ENCODE results near the gene METTL8.
"Not testable (repeated sequence)": the region's sequence is repeated elsewhere in the genome, so short reads cannot be mapped to it uniquely, and the experiment has no call there.

METTL8 gene

GRCh38 chr2:171420728-171421563, 12.8 kb downstream of the METTL8 start:
- H3K9me3 ChIP-seq (ENCODE audit: control insufficient read depth, low read depth, low read length): peaks cover 4% of the 10 kb centered on the region
- peaks cover 6% of the 10 kb centered on the region for H3K4me1 ChIP-seq (ENCODE audit: control insufficient read depth, low read depth, low read length)
- no peaks in the 10 kb centered on the region for H3K36me3 ChIP-seq (ENCODE audit: control insufficient read depth, low read depth, low read length)
- no peaks in the 10 kb centered on the region for H3K27me3 ChIP-seq (ENCODE audit: control insufficient read depth, insufficient read depth, low read length)
- no peak overlapping the region for H3K4me3 ChIP-seq (ENCODE audit: low read length)
- H3K9ac ChIP-seq (ENCODE audit: low read length): no peak overlapping the region
- no peak overlapping the region for H3K27ac ChIP-seq (ENCODE audit: low read length)

GRCh38 chr2:171419333-171419732, 14.5 kb downstream of the METTL8 start:
- H3K27me3 ChIP-seq (ENCODE audit: control insufficient read depth, insufficient read depth, low read length): no peaks in the 10 kb centered on the region
- no peak overlapping the region for H3K9ac ChIP-seq (ENCODE audit: low read length)
- no peaks in the 10 kb centered on the region for H3K9me3 ChIP-seq (ENCODE audit: control insufficient read depth, low read depth, low read length)
- no peaks in the 10 kb centered on the region for H3K36me3 ChIP-seq (ENCODE audit: control insufficient read depth, low read depth, low read length)
- no peak overlapping the region for H3K4me3 ChIP-seq (ENCODE audit: low read length)
- peaks cover 6% of the 10 kb centered on the region for H3K4me1 ChIP-seq (ENCODE audit: control insufficient read depth, low read depth, low read length)
- no peak overlapping the region for H3K27ac ChIP-seq (ENCODE audit: low read length)

GRCh38 chr2:171416009-171416926, 17.5 kb downstream of the METTL8 start:
- peaks cover 15% of the 10 kb centered on the region for H3K4me1 ChIP-seq (ENCODE audit: control insufficient read depth, low read depth, low read length)
- H3K9me3 ChIP-seq (ENCODE audit: control insufficient read depth, low read depth, low read length): no peaks in the 10 kb centered on the region
- no peak overlapping the region for H3K27ac ChIP-seq (ENCODE audit: low read length)
- no peaks in the 10 kb centered on the region for H3K27me3 ChIP-seq (ENCODE audit: control insufficient read depth, insufficient read depth, low read length)
- H3K9ac ChIP-seq (ENCODE audit: low read length): no peak overlapping the region
- H3K36me3 ChIP-seq (ENCODE audit: control insufficient read depth, low read depth, low read length): no peaks in the 10 kb centered on the region
- no peak overlapping the region for H3K4me3 ChIP-seq (ENCODE audit: low read length)

DNA sequence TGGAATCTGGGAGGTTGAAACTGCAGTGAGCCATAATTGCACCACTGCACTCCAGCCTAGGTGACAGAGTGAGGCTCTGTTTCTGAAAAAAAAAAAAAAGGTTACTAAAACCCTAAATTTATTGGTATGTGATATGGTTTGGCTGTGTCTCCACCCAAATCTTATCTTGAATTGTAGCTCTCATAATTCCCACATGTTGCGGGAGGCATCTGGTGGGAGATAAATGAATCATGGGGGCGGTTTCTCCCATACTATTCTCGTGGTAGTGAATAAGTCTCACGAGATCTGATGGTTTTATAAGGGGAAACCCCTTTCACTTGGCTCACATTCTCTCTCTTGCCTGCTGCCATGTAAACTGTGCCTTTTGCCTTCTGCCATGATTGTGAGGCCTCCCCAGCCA, 19.1 kb downstream of the METTL8 start:
- H3K27me3 ChIP-seq (ENCODE audit: control insufficient read depth, insufficient read depth, low read length); H3K36me3 ChIP-seq (ENCODE audit: control insufficient read depth, low read depth, low read length); H3K9ac ChIP-seq (ENCODE audit: low read length); H3K9me3 ChIP-seq (ENCODE audit: control insufficient read depth, low read depth, low read length); H3K27ac ChIP-seq (ENCODE audit: low read length); H3K4me3 ChIP-seq (ENCODE audit: low read length): not testable (repeated sequence)
- peaks cover 31% of the 10 kb centered on the region for H3K4me1 ChIP-seq (ENCODE audit: control insufficient read depth, low read depth, low read length)

- no peak overlapping the region for H3K27ac ChIP-seq (ENCODE audit: low read length)
- no peak overlapping the region for H3K9ac ChIP-seq (ENCODE audit: low read length)
- H3K4me3 ChIP-seq (ENCODE audit: low read length): no peak overlapping the region
- no peaks in the 10 kb centered on the region for H3K9me3 ChIP-seq (ENCODE audit: control insufficient read depth, low read depth, low read length)
- no peaks in the 10 kb centered on the region for H3K27me3 ChIP-seq (ENCODE audit: control insufficient read depth, insufficient read depth, low read length)
- H3K4me1 ChIP-seq (ENCODE audit: control insufficient read depth, low read depth, low read length): peaks cover 42% of the 10 kb centered on the region
- no peaks in the 10 kb centered on the region for H3K36me3 ChIP-seq (ENCODE audit: control insufficient read depth, low read depth, low read length)
Measured at GRCh38 chr2:171412571-171413175, 21.1 kb downstream of the METTL8 start.

- Histone ChIP-seq H3K27me3 (ENCODE audit: control insufficient read depth, insufficient read depth, low read length) (no peaks in the 10 kb centered on the region), H3K27ac (ENCODE audit: low read length) (no peak overlapping the region), H3K9ac (ENCODE audit: low read length) (no peak overlapping the region), H3K4me1 (ENCODE audit: control insufficient read depth, low read depth, low read length) (peaks cover 43% of the 10 kb centered on the region), H3K9me3 (ENCODE audit: control insufficient read depth, low read depth, low read length) (no peaks in the 10 kb centered on the region), H3K4me3 (ENCODE audit: low read length) (no peak overlapping the region), H3K36me3 (ENCODE audit: control insufficient read depth, low read depth, low read length) (no peaks in the 10 kb centered on the region)
Measured at GRCh38 chr2:171411791-171412483, 21.9 kb downstream of the METTL8 start.

DNA sequence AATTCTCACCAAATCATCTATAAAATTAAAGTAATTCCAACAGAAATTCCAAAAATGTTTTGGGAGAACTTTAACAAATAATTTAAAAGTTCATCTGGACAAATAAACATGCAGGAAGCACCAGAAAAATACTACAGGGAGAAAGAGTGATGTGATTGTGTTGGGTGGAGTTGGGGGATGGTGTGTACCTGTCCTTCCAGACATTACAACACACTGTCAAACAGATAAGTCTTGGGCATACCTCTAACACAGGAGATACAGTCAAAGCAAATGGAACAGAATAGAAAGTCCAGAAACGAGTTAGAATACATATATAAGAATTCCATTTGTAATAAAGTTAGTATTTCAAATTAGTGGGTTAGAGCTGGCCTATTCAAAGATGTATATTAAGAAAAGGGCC, 22.6 kb downstream of the METTL8 start:
- Histone ChIP-seq H3K4me3 (ENCODE audit: low read length) (no peak overlapping the region), H3K9me3 (ENCODE audit: control insufficient read depth, low read depth, low read length) (no peaks in the 10 kb centered on the region), H3K27me3 (ENCODE audit: control insufficient read depth, insufficient read depth, low read length) (no peaks in the 10 kb centered on the region), H3K36me3 (ENCODE audit: control insufficient read depth, low read depth, low read length) (no peaks in the 10 kb centered on the region), H3K27ac (ENCODE audit: low read length) (no peak overlapping the region), H3K9ac (ENCODE audit: low read length) (no peak overlapping the region), H3K4me1 (ENCODE audit: control insufficient read depth, low read depth, low read length) (peaks cover 45% of the 10 kb centered on the region)

GRCh38 chr2:171410624-171411023, 23.2 kb downstream of the METTL8 start:
- Histone ChIP-seq H3K27me3 (ENCODE audit: control insufficient read depth, insufficient read depth, low read length) (no peaks in the 10 kb centered on the region), H3K9ac (ENCODE audit: low read length) (no peak overlapping the region), H3K27ac (ENCODE audit: low read length) (no peak overlapping the region), H3K4me3 (ENCODE audit: low read length) (no peak overlapping the region), H3K4me1 (ENCODE audit: control insufficient read depth, low read depth, low read length) (peaks cover 44% of the 10 kb centered on the region), H3K9me3 (ENCODE audit: control insufficient read depth, low read depth, low read length) (no peaks in the 10 kb centered on the region), H3K36me3 (ENCODE audit: control insufficient read depth, low read depth, low read length) (no peaks in the 10 kb centered on the region)

- Histone ChIP-seq H3K4me3 (ENCODE audit: low read length) (no peak overlapping the region), H3K9me3 (ENCODE audit: control insufficient read depth, low read depth, low read length) (no peaks in the 10 kb centered on the region), H3K27ac (ENCODE audit: low read length) (no peak overlapping the region), H3K36me3 (ENCODE audit: control insufficient read depth, low read depth, low read length) (no peaks in the 10 kb centered on the region), H3K9ac (ENCODE audit: low read length) (no peak overlapping the region), H3K4me1 (ENCODE audit: control insufficient read depth, low read depth, low read length) (peaks cover 44% of the 10 kb centered on the region), H3K27me3 (ENCODE audit: control insufficient read depth, insufficient read depth, low read length) (no peaks in the 10 kb centered on the region)
Measured at GRCh38 chr2:171410101-171410500, 23.7 kb downstream of the METTL8 start.

- H3K9me3 ChIP-seq (ENCODE audit: control insufficient read depth, low read depth, low read length): no peaks in the 10 kb centered on the region
- H3K4me1 ChIP-seq (ENCODE audit: control insufficient read depth, low read depth, low read length): peaks cover 44% of the 10 kb centered on the region
- peak overlapping the region; percentile 53 for H3K27ac ChIP-seq (ENCODE audit: low read length)
- peak overlapping the region; percentile 42 for H3K4me3 ChIP-seq (ENCODE audit: low read length)
- H3K27me3 ChIP-seq (ENCODE audit: control insufficient read depth, insufficient read depth, low read length): no peaks in the 10 kb centered on the region
- H3K36me3 ChIP-seq (ENCODE audit: control insufficient read depth, low read depth, low read length): no peaks in the 10 kb centered on the region
- no peak overlapping the region for H3K9ac ChIP-seq (ENCODE audit: low read length)
Measured at GRCh38 chr2:171409436-171409971, 24.3 kb downstream of the METTL8 start.

DNA sequence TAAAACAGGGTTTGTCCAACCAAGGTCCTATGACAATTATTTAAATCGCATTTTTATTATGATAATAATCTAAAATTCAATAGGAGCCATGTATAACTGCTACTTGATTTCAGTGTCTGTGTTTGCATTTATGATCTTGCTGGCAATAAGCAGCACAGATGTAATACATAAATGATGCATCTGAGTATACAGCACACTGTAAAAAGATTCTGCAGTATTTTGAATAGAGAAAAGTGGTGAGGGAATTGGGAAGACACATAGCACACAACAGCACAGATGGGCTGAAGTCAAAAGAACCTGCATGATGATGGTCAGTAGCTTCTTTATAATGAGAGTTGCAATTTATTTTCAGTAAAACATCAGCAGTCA, 26.1 kb downstream of the METTL8 start:
- H3K27me3 ChIP-seq (ENCODE audit: control insufficient read depth, insufficient read depth, low read length): no peaks in the 10 kb centered on the region
- H3K9me3 ChIP-seq (ENCODE audit: control insufficient read depth, low read depth, low read length): no peaks in the 10 kb centered on the region
- no peak overlapping the region for H3K9ac ChIP-seq (ENCODE audit: low read length)
- no peak overlapping the region for H3K4me3 ChIP-seq (ENCODE audit: low read length)
- no peak overlapping the region for H3K27ac ChIP-seq (ENCODE audit: low read length)
- H3K4me1 ChIP-seq (ENCODE audit: control insufficient read depth, low read depth, low read length): peaks cover 44% of the 10 kb centered on the region
- H3K36me3 ChIP-seq (ENCODE audit: control insufficient read depth, low read depth, low read length): no peaks in the 10 kb centered on the region
